CD4-positive, CD25-positive, alpha-beta regulatory T cell (primary cell): Measurements from ENCODE around the gene CTNNA1. TPM values are rescaled to one million over a fixed set of nuclear protein-coding genes. Genes with fewer than 3 reads are reported as not detected.
A peak's percentile ranks its signal among the peaks of the same experiment; 100 is the strongest.

Source experiments
- ATAC-seq, 2 donors: fragments of 150-1000 bp; cut with Tn5 transposase; one replicate each; pipeline ENCODE4 v1.10.0; 2021; ENCODE audit warnings: low read depth in 2 of 2, moderate number of reproducible peaks in 2 of 2, moderate library complexity in 1 of 2
- DNase-seq, 3 donors: peaks; one replicate each; pipeline versions ENCODE4 v3.0.0 to v3.0.0-alpha.2; 2012 to 2022; ENCODE audit warnings: mixed read lengths in 1 of 3
- H3K27ac ChIP-seq: one replicate; pipeline ENCODE4 v1.7.0; 2013; ENCODE audit warnings: mild to moderate bottlenecking, low read length; ENCODE audit not compliant: insufficient read depth, poor library complexity, severe bottlenecking
- H3K27me3 ChIP-seq: one replicate; pipeline ENCODE4 v1.7.0; 2013; ENCODE audit warnings: low read length; ENCODE audit not compliant: control insufficient read depth, insufficient read depth
- H3K36me3 ChIP-seq: one replicate; pipeline ENCODE4 v1.7.0; 2013; ENCODE audit warnings: mild to moderate bottlenecking, low read length, moderate library complexity; ENCODE audit not compliant: control insufficient read depth, insufficient read depth
- H3K4me1 ChIP-seq: 2 replicates; pipeline ENCODE4 v1.7.0; 2013; ENCODE audit warnings: mild to moderate bottlenecking, low read length; ENCODE audit not compliant: insufficient read depth, control insufficient read depth, poor library complexity, severe bottlenecking
- H3K4me3 ChIP-seq: one replicate; pipeline ENCODE4 v1.7.0; 2013; ENCODE audit warnings: low read depth, mild to moderate bottlenecking, low read length, moderate library complexity
- H3K9me3 ChIP-seq, 2 experiments: 1 replicate in 1 of 2; 2 replicates in 1 of 2; pipeline ENCODE4 v1.7.0; 2013; ENCODE audit warnings: low read length in 2 of 2, mild to moderate bottlenecking in 1 of 2, moderate library complexity in 1 of 2; ENCODE audit not compliant: control insufficient read depth in 2 of 2
- H3K27ac Mint-ChIP-seq, 3 donors: one replicate each; pipeline ENCODE4 v1.8.0; 2020 to 2022; ENCODE audit warnings: mild to moderate bottlenecking in 3 of 3, mixed read lengths in 3 of 3, moderate library complexity in 2 of 3
- H3K27me3 Mint-ChIP-seq: one replicate; pipeline ENCODE4 v1.8.0; 2022; ENCODE audit warnings: mild to moderate bottlenecking, mixed read lengths
- H3K36me3 Mint-ChIP-seq: one replicate; pipeline ENCODE4 v1.8.0; 2020; ENCODE audit warnings: mixed read lengths
- H3K4me1 Mint-ChIP-seq, 4 donors: one replicate each; pipeline ENCODE4 v1.8.0; 2020 to 2022; ENCODE audit warnings: mixed read lengths in 4 of 4, mild to moderate bottlenecking in 1 of 4
- H3K4me3 Mint-ChIP-seq, 4 donors: one replicate each; pipeline ENCODE4 v1.8.0; 2020 to 2022; ENCODE audit warnings: mild to moderate bottlenecking in 4 of 4, mixed read lengths in 4 of 4, moderate library complexity in 3 of 4
- H3K9me3 Mint-ChIP-seq, 7 donors: one replicate each; pipeline ENCODE4 v1.8.0; 2020 to 2022; ENCODE audit warnings: mixed read lengths in 7 of 7, mild to moderate bottlenecking in 3 of 7, moderate library complexity in 2 of 7
- polyA plus RNA-seq, 4 donors: library from polyadenylated mRNA; unstranded; fragments of 300-500 nt; fragmentation: Illumina TruSeq; gene quantifications; one replicate each; pipeline ENCODE4 v1.2.3, GENCODE V29; 2021
- total RNA-seq: library from RNA; stranded (reverse); gene quantifications from one replicate; pipeline ENCODE4 v1.2.3, GENCODE V29; 2022

CTNNA1 gene
- total and polyA plus RNA-seq, 5 donors from 2014 or later, result 8.9 to 48.6 (median 13.5) TPM

GRCh38 chr5:138775034-138775433, 21.8 kb downstream of the CTNNA1 start:
- H3K9me3 Mint-ChIP-seq, result no peaks in the 10 kb centered on the region
- H3K4me3 Mint-ChIP-seq, result no peak overlapping the region
- no peaks in the 10 kb centered on the region for H3K27me3 Mint-ChIP-seq
- no peak for ATAC-seq
- DNase-seq, result no peak
- H3K4me1 Mint-ChIP-seq, result peaks cover 0 to 3% (median 0%) of the 10 kb centered on the region in 4 donors
- H3K4me3 ChIP-seq, result no peak overlapping the region
- H3K27ac ChIP-seq, result no peak overlapping the region
- no peak overlapping the region for H3K27ac Mint-ChIP-seq
- no peaks in the 10 kb centered on the region for H3K9me3 ChIP-seq
- H3K4me1 ChIP-seq, result no peaks in the 10 kb centered on the region
- no peaks in the 10 kb centered on the region for H3K27me3 ChIP-seq
- H3K36me3 Mint-ChIP-seq, result peaks cover 12% of the 10 kb centered on the region
- H3K36me3 ChIP-seq, result no peaks in the 10 kb centered on the region

GRCh38 chr5:138778234-138778633, 25.0 kb downstream of the CTNNA1 start:
- DNase-seq, result no peak
- no peaks in the 10 kb centered on the region for H3K9me3 Mint-ChIP-seq
- H3K4me1 ChIP-seq, result no peaks in the 10 kb centered on the region
- no peaks in the 10 kb centered on the region for H3K4me1 Mint-ChIP-seq
- no peak overlapping the region for H3K4me3 Mint-ChIP-seq
- no peak overlapping the region for H3K27ac Mint-ChIP-seq
- H3K36me3 ChIP-seq, result peaks cover 2% of the 10 kb centered on the region
- no peak overlapping the region for H3K27ac ChIP-seq
- no peaks in the 10 kb centered on the region for H3K27me3 Mint-ChIP-seq
- H3K4me3 ChIP-seq, result no peak overlapping the region
- no peaks in the 10 kb centered on the region for H3K9me3 ChIP-seq
- peaks cover 10% of the 10 kb centered on the region for H3K36me3 Mint-ChIP-seq
- no peak for ATAC-seq
- H3K27me3 ChIP-seq, result no peaks in the 10 kb centered on the region

- Mint-ChIP-seq H3K4me3 (no peak overlapping the region), H3K4me1 (peaks cover 0 to 4% (median 0%) of the 10 kb centered on the region in 4 donors), H3K27me3 (no peaks in the 10 kb centered on the region), H3K27ac (no peak overlapping the region), H3K36me3 (peaks cover 5% of the 10 kb centered on the region), H3K9me3 (no peaks in the 10 kb centered on the region)
- H3K4me3 ChIP-seq, result no peak overlapping the region
- no peaks in the 10 kb centered on the region for H3K27me3 ChIP-seq
- H3K4me1 ChIP-seq, result no peaks in the 10 kb centered on the region
- H3K9me3 ChIP-seq, result no peaks in the 10 kb centered on the region
- H3K36me3 ChIP-seq, result peaks cover 2% of the 10 kb centered on the region
- DNase-seq, result no peak
- ATAC-seq, result no peak
- H3K27ac ChIP-seq, result no peak overlapping the region
These were observed 30.8 kb downstream of the CTNNA1 start for GRCh38 chr5:138783976-138784375.

GRCh38 chr5:138784590-138784989, 31.4 kb downstream of the CTNNA1 start:
- Histone ChIP-seq H3K4me3 (no peak overlapping the region), H3K27me3 (no peaks in the 10 kb centered on the region), H3K36me3 (peaks cover 2% of the 10 kb centered on the region), H3K27ac (no peak overlapping the region), H3K9me3 (no peaks in the 10 kb centered on the region), H3K4me1 (no peaks in the 10 kb centered on the region)
- DNase-seq (no peak), ATAC-seq (no peak)
- no peak overlapping the region for H3K4me3 Mint-ChIP-seq
- peaks cover 5% of the 10 kb centered on the region for H3K36me3 Mint-ChIP-seq
- no peak overlapping the region for H3K27ac Mint-ChIP-seq
- no peaks in the 10 kb centered on the region for H3K27me3 Mint-ChIP-seq
- H3K4me1 Mint-ChIP-seq, result peaks cover 0 to 4% (median 0%) of the 10 kb centered on the region in 4 donors
- H3K9me3 Mint-ChIP-seq, result no peaks in the 10 kb centered on the region

GRCh38 chr5:138789771-138790242, 36.6 kb downstream of the CTNNA1 start:
- no peaks in the 10 kb centered on the region for H3K27me3 Mint-ChIP-seq
- no peaks in the 10 kb centered on the region for H3K36me3 ChIP-seq
- peaks cover 5% of the 10 kb centered on the region for H3K36me3 Mint-ChIP-seq
- no peaks in the 10 kb centered on the region for H3K9me3 ChIP-seq
- H3K27ac ChIP-seq, result no peak overlapping the region
- H3K4me3 Mint-ChIP-seq, result no peak overlapping the region
- ATAC-seq (peak in 1 of 2 donors; percentile 34), DNase-seq (peak in 2 of 3 donors; percentile 23 to 57)
- H3K27ac Mint-ChIP-seq, result no peak overlapping the region
- H3K9me3 Mint-ChIP-seq, result peaks cover 0 to 2% (median 0%) of the 10 kb centered on the region in 7 donors
- H3K4me1 Mint-ChIP-seq, result peaks cover 0 to 23% (median 11%) of the 10 kb centered on the region in 4 donors
- H3K4me1 ChIP-seq, result no peaks in the 10 kb centered on the region
- H3K27me3 ChIP-seq, result no peaks in the 10 kb centered on the region
- no peak overlapping the region for H3K4me3 ChIP-seq

- no peaks in the 10 kb centered on the region for H3K27me3 Mint-ChIP-seq
- ATAC-seq, result no peak
These were observed 37.5 kb downstream of the CTNNA1 start for GRCh38 chr5:138790684-138791083.

GRCh38 chr5:138792195-138792790, 39.1 kb downstream of the CTNNA1 start:
- H3K4me1 ChIP-seq, result no peaks in the 10 kb centered on the region
- no peaks in the 10 kb centered on the region for H3K9me3 ChIP-seq
- H3K27me3 ChIP-seq, result no peaks in the 10 kb centered on the region
- no peak overlapping the region for H3K4me3 Mint-ChIP-seq
- no peak overlapping the region for H3K27ac ChIP-seq
- H3K36me3 Mint-ChIP-seq, result peaks cover 3% of the 10 kb centered on the region
- ATAC-seq (no peak), DNase-seq (no peak)
- H3K4me1 Mint-ChIP-seq, result peaks cover 4 to 25% (median 11%) of the 10 kb centered on the region in 4 donors
- H3K36me3 ChIP-seq, result no peaks in the 10 kb centered on the region
- no peak overlapping the region for H3K4me3 ChIP-seq
- peak overlapping the region in 1 of 3 donors; percentile 9 for H3K27ac Mint-ChIP-seq
- H3K27me3 Mint-ChIP-seq, result no peaks in the 10 kb centered on the region
- peaks cover 0 to 2% (median 0%) of the 10 kb centered on the region in 7 donors for H3K9me3 Mint-ChIP-seq

More at GRCh38 chr5:138790684-138791083, 37.5 kb downstream of the CTNNA1 start:
- Histone ChIP-seq H3K9me3 (no peaks in the 10 kb centered on the region), H3K4me1 (no peaks in the 10 kb centered on the region), H3K27ac (no peak overlapping the region), H3K36me3 (no peaks in the 10 kb centered on the region), H3K27me3 (no peaks in the 10 kb centered on the region), H3K4me3 (no peak overlapping the region)
- H3K4me3 Mint-ChIP-seq, result no peak overlapping the region
- no peak overlapping the region for H3K27ac Mint-ChIP-seq
- H3K9me3 Mint-ChIP-seq, result peaks cover 0 to 2% (median 0%) of the 10 kb centered on the region in 7 donors
- H3K4me1 Mint-ChIP-seq, result peaks cover 0 to 27% (median 11%) of the 10 kb centered on the region in 4 donors
- no peak for DNase-seq
- H3K36me3 Mint-ChIP-seq, result peaks cover 7% of the 10 kb centered on the region

GRCh38 chr5:138793575-138793974, 40.4 kb downstream of the CTNNA1 start:
- Mint-ChIP-seq H3K27me3 (no peaks in the 10 kb centered on the region), H3K4me1 (peaks cover 4 to 25% (median 11%) of the 10 kb centered on the region in 4 donors), H3K36me3 (peaks cover 3% of the 10 kb centered on the region), H3K27ac (no peak overlapping the region), H3K9me3 (peaks cover 0 to 2% (median 0%) of the 10 kb centered on the region in 7 donors), H3K4me3 (no peak overlapping the region)
- H3K36me3 ChIP-seq, result no peaks in the 10 kb centered on the region
- H3K4me3 ChIP-seq, result no peak overlapping the region
- DNase-seq (no peak), ATAC-seq (no peak)
- H3K27me3 ChIP-seq, result no peaks in the 10 kb centered on the region
- H3K4me1 ChIP-seq, result no peaks in the 10 kb centered on the region
- H3K27ac ChIP-seq, result no peak overlapping the region
- no peaks in the 10 kb centered on the region for H3K9me3 ChIP-seq
